K562 (cell line): Measurements from ENCODE around the gene GATAD2B. TPM values are rescaled to one million over a fixed set of nuclear protein-coding genes. Genes with fewer than 3 reads are reported as not detected.
A peak's percentile ranks its signal among the peaks of the same experiment; 100 is the strongest.

ENCODE experiments used
- ATF7 ChIP-seq: fragments of 450-650 bp; IDR thresholded peaks from 2 replicates; pipeline ENCODE4 v1.7.1; 2014; ENCODE audit warnings: mild to moderate bottlenecking, moderate library complexity
- EP300 ChIP-seq: IDR thresholded peaks from 2 replicates; pipeline ENCODE4 v1.6.1; 2012; ENCODE audit warnings: low read length, improper control_type of control experiment
- EP400 ChIP-seq: fragments of 450-650 bp; IDR thresholded peaks from 2 replicates; pipeline ENCODE4 v1.6.1; 2017; ENCODE audit warnings: antibody characterized with exemption, mild to moderate bottlenecking, moderate library complexity
- GABPA ChIP-seq: fragments of 200-800 bp; sonication (Bioruptor generic); conservative IDR thresholded peaks from 2 replicates; pipeline ENCODE4 v1.6.1; 2016; ENCODE audit warnings: low read depth, missing genetic modification characterization, missing compliant biosample characterization
- GTF2F1 ChIP-seq: IDR thresholded peaks from 2 replicates; pipeline ENCODE4 v1.6.1; 2011; ENCODE audit warnings: low read depth, low read length, improper control_type of control experiment
- MBD1 ChIP-seq: fragments of 250-450 bp; sonication (Bioruptor Pico); IDR thresholded peaks from 2 replicates; pipeline ENCODE4 v1.8.0; 2022; ENCODE audit warnings: inconsistent platforms
- MLLT1 ChIP-seq, 2 experiments: fragments of 450-650 bp; IDR thresholded peaks; 2 replicates each; pipeline ENCODE4 v1.6.1; 2016
- MNT ChIP-seq, 2 experiments: fragments of 450-650 bp; conservative IDR thresholded peaks; 2 replicates each; pipeline ENCODE4 v1.6.1; 2017; ENCODE audit warnings: mild to moderate bottlenecking in 2 of 2, moderate library complexity in 2 of 2
- NELFE ChIP-seq: IDR thresholded peaks from 2 replicates; pipeline ENCODE4 v1.6.1; 2011; ENCODE audit warnings: mild to moderate bottlenecking; ENCODE audit not compliant: insufficient read depth, insufficient read length
- PHF8 ChIP-seq: fragments of 200-600 bp; sonication (generic); IDR thresholded peaks from 2 replicates; pipeline ENCODE4 v1.6.1; 2012; ENCODE audit warnings: mixed run types, mild to moderate bottlenecking, inconsistent platforms, low read length, moderate library complexity, borderline replicate concordance
- RAD51 ChIP-seq: fragments of 450-650 bp; IDR thresholded peaks from 2 replicates; pipeline ENCODE4 v1.7.1; 2016; ENCODE audit warnings: low read depth, mild to moderate bottlenecking, borderline replicate concordance
- RBM22 ChIP-seq: fragments of 200-400 bp; formaldehyde crosslinking; IDR thresholded peaks from 2 replicates; pipeline ENCODE4 v1.6.1; 2018; ENCODE audit warnings: low read length, low read depth; ENCODE audit not compliant: poor library complexity, severe bottlenecking
- SIX5 ChIP-seq, 2 experiments: IDR thresholded peaks; 2 replicates each; pipeline ENCODE4 v1.6.1; 2011; ENCODE audit warnings: low read length in 2 of 2, borderline replicate concordance in 1 of 2, low read depth in 1 of 2, mild to moderate bottlenecking in 1 of 2, moderate library complexity in 1 of 2; ENCODE audit not compliant: insufficient read depth in 1 of 2
- SMAD3 ChIP-seq: fragments of 450-650 bp; formaldehyde crosslinking; conservative IDR thresholded peaks from 2 replicates; pipeline ENCODE4 v1.4.0; 2020; ENCODE audit warnings: mild to moderate bottlenecking
- TEAD1 ChIP-seq, 2 experiments: fragments of 450-650 bp in 1 of 2; sonication (generic) in 1 of 2; formaldehyde crosslinking; IDR thresholded peaks; 2 replicates each; pipeline versions ENCODE4 v1.4.0 to v1.8.0; 2020 to 2022; ENCODE audit warnings: mild to moderate bottlenecking in 2 of 2, missing genetic modification reagents in 1 of 2
- TRIM25 ChIP-seq: fragments of 450-650 bp; IDR thresholded peaks from 2 replicates; pipeline ENCODE4 v1.7.0; 2016; ENCODE audit warnings: borderline replicate concordance
- ZBTB26 ChIP-seq: fragments of 450-650 bp; formaldehyde crosslinking; IDR thresholded peaks from 2 replicates; pipeline ENCODE4 v1.4.0; 2022; ENCODE audit warnings: missing genetic modification characterization
- ZC3H11A ChIP-seq: IDR thresholded peaks from 2 replicates; pipeline ENCODE4 v1.6.1; 2012; ENCODE audit warnings: low read depth, low read length, improper control_type of control experiment
- polyA plus RNA-seq, 8 experiments: library from polyadenylated mRNA; depleted of rRNA in 4 of 8; stranded (reverse) in 5 of 8; unstranded in 3 of 8; fragments of >200 nt; fragmentation: Nextera tagmentation in 2 of 8; fragmentation: Illumina TruSeq in 1 of 8; extraction: Ambion mirVana in 2 of 8; extraction: Trizol in 1 of 8; gene quantifications; 2 replicates each; pipeline versions ENCODE4 v1.2.1 to v1.2.3, GENCODE V29; 2011 to 2014; ENCODE audit warnings: inconsistent platforms in 1 of 8, missing spikeins in 1 of 8
- total RNA-seq, 7 experiments: library from RNA; depleted of rRNA in 6 of 7; stranded (reverse); fragments of >200 nt in 6 of 7; fragmentation: Illumina TruSeq in 2 of 7; extraction: Trizol in 2 of 7; gene quantifications; 2 replicates each; pipeline versions ENCODE4 v1.2.1 to v1.2.3, GENCODE V29; 2011 to 2021; ENCODE audit warnings: low replicate concordance in 1 of 7

The GATAD2B gene
- total and polyA plus RNA-seq, 9 of the 15 experiments (the other 6 are each of a cell fraction or from before 2014, with no cell fraction given) = 1.5 to 40.2 (median 4.9) TPM

GRCh38 chr1:153958111-153958960, 35.6 kb upstream of the GATAD2B start, which contains the start of gene CRTC2 (continued):
- TF ChIP-seq SIX5 (IDR thresholded peaks at IDR 0.05; ENCODE audit: borderline replicate concordance in 1 of 2, insufficient read depth in 1 of 2, low read depth in 1 of 2, low read length in 2 of 2) (peak; percentile 99 to 100), TEAD1 (CRISPR knock-in tag; IDR thresholded peaks at IDR 0.05) (peak; percentile 46 to 89; a peak in 3 of 4 replicates), EP300 (no peak), MBD1 (CRISPR knock-in tag) (no peak), EP400 (peak; percentile 66; the same call in 1 of the 2 replicates), RBM22 (peak; percentile 61), GTF2F1 (0 out of 2 replicates have a peak, but pooled peaks have one; percentile 36), NELFE (no peak), ZBTB26 (CRISPR knock-in tag) (peak; percentile 93), GABPA (tag) (peak; percentile 97), SMAD3 (peak; percentile 59; the same call in 1 of the 2 replicates), PHF8 (peak; percentile 91; the same call in 1 of the 2 replicates), TRIM25 (no peak), MLLT1 (IDR thresholded peaks at IDR 0.05) (peak; percentile 33 to 50; a peak in 1 of 4 replicates), ZC3H11A (0 out of 2 replicates have a peak, but pooled peaks have one; percentile 59), MNT (conservative IDR thresholded peaks at IDR 0.05) (peak; percentile 83 to 89; a peak in 3 of 4 replicates), RAD51 (no peak), ATF7 (peak; percentile 65)
